ENCODE measurements around the gene USO1.

USO1 gene

DNA sequence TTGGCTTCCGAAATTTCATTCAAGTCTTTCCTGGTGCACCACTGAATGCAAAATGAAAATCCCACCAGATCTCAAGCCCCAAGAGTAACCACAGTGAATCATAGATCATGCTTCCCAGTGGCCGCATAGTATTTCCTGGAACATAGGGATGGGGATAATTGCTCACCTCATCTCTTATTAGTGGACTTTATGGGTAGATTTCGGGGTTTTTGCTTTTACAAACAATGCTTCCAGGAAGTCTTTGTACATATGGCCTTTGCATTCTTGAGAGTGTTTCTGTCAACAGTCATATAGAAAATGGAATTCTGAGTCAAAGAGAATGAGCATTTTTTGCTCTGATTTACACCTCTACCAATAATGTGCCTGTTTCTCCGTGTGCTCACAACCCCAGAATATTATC, 124.5 kb downstream of the USO1 start:
- Histone ChIP-seq H3K27ac (peak overlapping the region; percentile 12; the same call in 1 of the 2 replicates), H3K9ac (ENCODE audit: insufficient read length) (no peak overlapping the region), H3K9me3 (ENCODE audit: low read depth, low read length) (no peaks in the 10 kb centered on the region), H3K4me3 (no peak overlapping the region), H3K36me3 (ENCODE audit: insufficient read depth, low read length) (no peaks in the 10 kb centered on the region)
- no peak for DNase-seq (ENCODE audit: low read depth, low spot score)
- TF ChIP-seq FOXP2 (optimal IDR thresholded peaks at IDR 0.05; ENCODE audit: control extremely low read depth, extremely low read length, insufficient read depth) (no peak), EZH2 (IDR thresholded peaks at IDR 0.05) (no peak), POLR2AphosphoS5 (IDR thresholded peaks at IDR 0.05; ENCODE audit: borderline replicate concordance, low read depth, low read length) (no peak)

DNA sequence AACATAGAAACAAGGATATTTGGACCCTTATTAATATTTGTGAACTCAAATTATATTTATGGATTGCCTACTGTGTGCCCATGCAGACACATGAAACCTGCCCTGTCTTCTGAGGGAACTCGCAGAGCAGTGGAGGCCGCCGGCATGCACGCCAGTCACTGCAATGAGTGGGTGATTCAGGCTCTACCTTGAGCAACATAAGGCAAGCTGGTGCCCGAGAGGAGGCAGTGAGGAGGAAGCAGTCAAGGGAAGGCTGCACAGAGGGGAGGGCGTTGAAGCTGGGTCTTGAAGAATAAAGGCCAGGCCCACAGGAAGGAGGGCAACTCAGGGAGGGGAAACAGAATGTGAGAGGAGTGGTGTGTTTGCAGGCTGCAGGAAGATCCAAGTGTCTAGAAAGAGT, 125.1 kb downstream of the USO1 start:
- Histone ChIP-seq H3K27ac (peak overlapping the region; percentile 12; the same call in 1 of the 2 replicates), H3K36me3 (ENCODE audit: insufficient read depth, low read length) (no peaks in the 10 kb centered on the region)
- DNase-seq (ENCODE audit: low read depth, low spot score): no peak

DNA sequence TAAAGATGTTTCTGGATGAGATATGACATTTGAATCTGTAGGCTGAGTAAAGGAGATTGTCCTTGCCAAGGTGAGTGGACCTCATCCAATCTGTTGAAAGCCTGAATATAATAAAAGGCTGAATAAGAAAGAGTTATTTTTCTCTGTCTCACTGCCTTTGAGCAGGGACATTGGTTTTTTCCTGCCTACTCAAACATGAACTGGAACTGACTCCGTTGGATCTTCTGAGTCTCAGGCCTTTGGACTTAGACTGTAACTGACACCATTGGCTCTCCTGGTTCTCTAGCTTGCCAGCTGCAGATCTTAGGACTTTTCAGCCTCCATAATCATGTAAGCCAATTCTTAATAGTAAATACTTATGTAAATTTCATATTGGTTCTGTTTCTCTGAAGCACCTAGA, 134.3 kb downstream of the USO1 start:
- no peak for TF ChIP-seq FOXP2 (optimal IDR thresholded peaks at IDR 0.05; ENCODE audit: control extremely low read depth, extremely low read length, insufficient read depth)
- TF ChIP-seq EZH2 (IDR thresholded peaks at IDR 0.05): no peak
- no peak for TF ChIP-seq POLR2AphosphoS5 (IDR thresholded peaks at IDR 0.05; ENCODE audit: borderline replicate concordance, low read depth, low read length)
- DNase-seq (ENCODE audit: low read depth, low spot score): no peak
- H3K9me3 ChIP-seq (ENCODE audit: low read depth, low read length): no peaks in the 10 kb centered on the region
- no peaks in the 10 kb centered on the region for H3K36me3 ChIP-seq (ENCODE audit: insufficient read depth, low read length)
- no peak overlapping the region for H3K9ac ChIP-seq (ENCODE audit: insufficient read length)
- H3K27ac ChIP-seq: no peak overlapping the region
- H3K4me3 ChIP-seq: no peak overlapping the region

More for the DNA sequence above, 125.1 kb downstream of the USO1 start:
- Histone ChIP-seq H3K9me3 (ENCODE audit: low read depth, low read length) (no peaks in the 10 kb centered on the region), H3K9ac (ENCODE audit: insufficient read length) (no peak overlapping the region), H3K4me3 (no peak overlapping the region)
- TF ChIP-seq EZH2 (IDR thresholded peaks at IDR 0.05) (no peak), FOXP2 (optimal IDR thresholded peaks at IDR 0.05; ENCODE audit: control extremely low read depth, extremely low read length, insufficient read depth) (no peak), POLR2AphosphoS5 (IDR thresholded peaks at IDR 0.05; ENCODE audit: borderline replicate concordance, low read depth, low read length) (no peak)

DNA sequence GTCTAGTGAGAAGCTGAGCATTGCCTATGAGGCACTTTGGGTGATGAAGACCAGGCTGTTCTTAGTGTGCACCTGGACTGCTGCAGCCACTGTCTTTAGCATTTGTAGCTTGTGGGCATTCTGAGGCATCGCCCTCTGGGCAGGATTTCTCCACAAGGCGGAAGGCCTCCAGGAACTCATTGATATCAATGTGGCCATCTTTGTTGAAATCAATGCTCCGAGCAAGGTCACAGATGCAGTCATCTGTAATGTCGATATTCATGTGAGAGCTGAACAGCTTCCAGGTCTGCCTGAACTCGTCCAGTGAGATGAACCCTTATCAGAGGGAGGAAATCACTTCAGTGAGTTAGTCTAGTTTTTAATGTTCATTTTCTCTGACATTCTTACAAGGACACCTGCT, 136.2 kb downstream of the USO1 start:
- Histone ChIP-seq H3K9me3 (ENCODE audit: low read depth, low read length) (no peaks in the 10 kb centered on the region), H3K9ac (ENCODE audit: insufficient read length) (no peak overlapping the region), H3K36me3 (ENCODE audit: insufficient read depth, low read length) (no peaks in the 10 kb centered on the region), H3K27ac (no peak overlapping the region), H3K4me3 (no peak overlapping the region)
- no peak for DNase-seq (ENCODE audit: low read depth, low spot score)
- no peak for TF ChIP-seq EZH2 (IDR thresholded peaks at IDR 0.05)
- TF ChIP-seq FOXP2 (optimal IDR thresholded peaks at IDR 0.05; ENCODE audit: control extremely low read depth, extremely low read length, insufficient read depth): no peak
- TF ChIP-seq POLR2AphosphoS5 (IDR thresholded peaks at IDR 0.05; ENCODE audit: borderline replicate concordance, low read depth, low read length): no peak
